Activated CD4-positive, alpha-beta memory T cell treated with anti-CD3 and anti-CD28 coated beads, Interleukin-2, amount 10 ng/mL, durations not matched to agents 7 days and 5 days (primary cell): ENCODE measurements around the gene RABEPK. TPM values are rescaled to one million over a fixed set of nuclear protein-coding genes. Genes with fewer than 3 reads are reported as not detected.
A peak's percentile ranks its signal among the peaks of the same experiment; 100 is the strongest.
"Not testable (repeated sequence)": the region's sequence is repeated elsewhere in the genome, so short reads cannot be mapped to it uniquely, and the experiment has no call there.

Experiments used
- CTCF ChIA-PET: fragments of 350-600 bp; sonication (Branson Sonifier 250); formaldehyde crosslinking; loops from one replicate; lab custom pipeline; 2021; ENCODE audit warnings: antibody characterized with exemption, inconsistent platforms; lab: Charles Lee
- POLR2A ChIA-PET: fragments of 350-600 bp; sonication (Branson Sonifier 250); formaldehyde crosslinking; loops from one replicate; lab custom pipeline; 2021; ENCODE audit warnings: antibody characterized with exemption; lab: Charles Lee
- DNase-seq: peaks from one replicate; pipeline ENCODE4 v3.0.0-alpha.2; 2020
- H3K27ac Mint-ChIP-seq: one replicate; pipeline ENCODE4 v1.8.0; 2021; ENCODE audit warnings: mild to moderate bottlenecking, mixed read lengths
- H3K27me3 Mint-ChIP-seq: one replicate; pipeline ENCODE4 v1.8.0; 2021; ENCODE audit warnings: mixed read lengths
- H3K36me3 Mint-ChIP-seq: one replicate; pipeline ENCODE4 v1.8.0; 2021; ENCODE audit warnings: low read depth, mixed read lengths
- H3K4me1 Mint-ChIP-seq: one replicate; pipeline ENCODE4 v1.8.0; 2021; ENCODE audit warnings: mixed read lengths
- H3K4me3 Mint-ChIP-seq: one replicate; pipeline ENCODE4 v1.8.0; 2021; ENCODE audit warnings: mild to moderate bottlenecking, mixed read lengths
- H3K9me3 Mint-ChIP-seq: one replicate; pipeline ENCODE4 v1.8.0; 2021; ENCODE audit warnings: mixed read lengths
- total RNA-seq, 2 experiments: library from RNA; stranded (reverse); gene quantifications; one replicate each; pipeline ENCODE4 v1.2.3, GENCODE V29; 2021

RABEPK gene, protein sequence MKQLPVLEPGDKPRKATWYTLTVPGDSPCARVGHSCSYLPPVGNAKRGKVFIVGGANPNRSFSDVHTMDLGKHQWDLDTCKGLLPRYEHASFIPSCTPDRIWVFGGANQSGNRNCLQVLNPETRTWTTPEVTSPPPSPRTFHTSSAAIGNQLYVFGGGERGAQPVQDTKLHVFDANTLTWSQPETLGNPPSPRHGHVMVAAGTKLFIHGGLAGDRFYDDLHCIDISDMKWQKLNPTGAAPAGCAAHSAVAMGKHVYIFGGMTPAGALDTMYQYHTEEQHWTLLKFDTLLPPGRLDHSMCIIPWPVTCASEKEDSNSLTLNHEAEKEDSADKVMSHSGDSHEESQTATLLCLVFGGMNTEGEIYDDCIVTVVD
- 10 to 100 TPM; 11.8 to 12.1 TPM for total RNA-seq

DNA sequence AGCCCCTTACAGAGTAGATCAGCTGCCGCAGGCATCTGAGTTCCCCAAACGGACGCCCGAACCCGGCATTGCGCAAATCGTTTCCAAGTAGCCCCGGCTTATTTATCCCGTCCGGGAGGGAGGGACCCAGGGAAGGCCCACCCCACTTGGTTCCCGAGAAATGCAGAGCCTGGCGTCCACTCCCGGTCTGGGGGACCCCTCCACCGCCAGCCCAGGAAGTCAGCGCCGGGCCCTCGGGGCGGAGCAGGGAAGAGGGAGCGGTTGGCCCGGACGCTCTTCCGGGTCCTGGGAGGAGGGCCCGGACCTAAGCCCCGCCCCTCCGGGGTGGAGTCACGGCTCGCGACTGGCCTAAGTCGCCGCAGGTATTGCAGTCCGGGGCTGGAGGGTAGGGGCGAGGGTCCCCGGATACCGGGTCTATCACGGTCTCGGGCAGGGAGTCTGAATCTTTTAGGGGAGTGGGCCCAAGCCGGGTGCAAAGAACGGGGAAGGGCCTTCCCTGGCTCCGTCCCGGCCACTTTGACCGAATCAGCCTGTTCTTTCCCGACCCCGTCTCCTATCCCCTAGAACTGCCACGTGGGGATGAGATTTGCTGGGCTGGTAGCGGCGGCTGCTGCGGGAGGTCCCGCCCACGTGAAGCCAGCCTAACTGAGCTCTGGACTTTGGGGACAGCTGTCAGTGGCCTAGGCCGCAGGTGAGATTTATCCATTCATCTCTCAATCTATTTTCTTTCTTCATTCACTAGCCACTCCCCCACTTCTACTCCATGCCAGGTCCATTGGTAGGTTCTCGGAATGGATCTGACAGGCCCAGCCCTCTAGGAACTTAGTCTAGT is at the start of gene RABEPK:
Gene RABEPK, plus strand, starts transcription at position 327 of the 832 bp plus-strand sequence. CDS start 2,472 bp downstream, outside the sequence.
- peak within 1 kb of the TSS; percentile 83 for H3K27ac Mint-ChIP-seq
- H3K4me3 Mint-ChIP-seq: peak within 1 kb of the TSS; percentile 92
- H3K4me1 Mint-ChIP-seq: peaks cover 22% of the 10 kb centered on the region
- ChIA-PET CTCF (interaction anchor here (1.0 to 2.4 kb wide), 5 partner anchors 10 to 61 kb away, joined by 3 to 14 read pairs (median 5); partner anchors contain the start of gene GAPVD1), POLR2A (interaction anchor here (0.6 to 6.4 kb wide), 7 partner anchors 10 to 1604 kb away, joined by 3 to 74 read pairs (median 4); partner anchors contain the start of genes GAPVD1, HSPA5, PPP6C and ZBTB43)
- no peaks in the 10 kb centered on the region for H3K9me3 Mint-ChIP-seq
- peaks cover 1% of the 10 kb centered on the region for H3K27me3 Mint-ChIP-seq
- peaks cover 7% of the 10 kb centered on the region for H3K36me3 Mint-ChIP-seq
- peak; percentile 91 for DNase-seq

GRCh38 chr9:125151730-125152129 is 48.6 kb upstream of the RABEPK start:
- CTCF ChIA-PET: no interaction called here
- peaks cover 38% of the 10 kb centered on the region for H3K36me3 Mint-ChIP-seq
- H3K9me3 Mint-ChIP-seq: no peaks in the 10 kb centered on the region
- peaks cover 8% of the 10 kb centered on the region for H3K4me1 Mint-ChIP-seq
- H3K4me3 Mint-ChIP-seq: no peak overlapping the region
- H3K27me3 Mint-ChIP-seq: no peaks in the 10 kb centered on the region
- no peak for DNase-seq
- POLR2A ChIA-PET: interaction anchor here (0.6 to 0.8 kb wide), 2 partner anchors 251 to 291 kb away, joined by 3 read pairs; no protein-coding TSS in a partner anchor
- no peak overlapping the region for H3K27ac Mint-ChIP-seq

DNA sequence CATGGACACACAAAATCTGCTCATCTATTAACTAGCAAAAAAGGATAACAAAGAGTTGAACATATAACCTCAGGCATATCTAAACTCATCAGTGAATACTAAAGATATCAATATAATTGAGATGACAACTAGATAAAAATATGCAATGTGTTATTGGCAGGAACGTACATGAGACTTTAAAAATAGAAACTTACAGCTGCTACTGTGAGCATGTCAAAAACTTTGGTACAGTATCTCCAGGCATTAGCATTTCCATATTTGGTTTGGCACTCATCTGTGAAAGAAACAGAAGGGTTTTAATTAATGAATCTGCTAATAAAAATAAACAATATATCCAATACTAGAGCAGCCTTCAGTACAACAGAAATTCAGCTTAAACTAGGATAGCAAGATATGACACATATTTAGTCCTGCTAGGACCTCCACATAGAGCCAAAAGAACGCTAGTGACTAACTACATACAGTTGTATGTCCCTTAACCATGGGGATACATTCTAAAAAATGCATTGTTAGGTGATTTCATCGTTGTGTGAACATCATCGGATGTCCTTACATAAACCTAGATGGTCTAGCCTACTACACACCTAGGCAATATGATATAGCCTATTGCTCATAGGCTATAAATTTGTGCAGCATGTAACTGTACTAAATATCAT is 46.5 kb upstream of the RABEPK start:
- Mint-ChIP-seq H3K27me3 (no peaks in the 10 kb centered on the region), H3K9me3 (no peaks in the 10 kb centered on the region), H3K4me1 (peaks cover 6% of the 10 kb centered on the region), H3K4me3 (no peak overlapping the region), H3K27ac (no peak overlapping the region), H3K36me3 (peaks cover 41% of the 10 kb centered on the region)
- POLR2A ChIA-PET: interaction anchor here (2.0 kb wide), 1 partner anchor 87 kb away, joined by 7 read pairs; the partner anchor contains the start of gene HSPA5
- CTCF ChIA-PET: interaction anchor here (1.2 kb wide), 1 partner anchor 215 kb away, joined by 5 read pairs; no protein-coding TSS in a partner anchor
- DNase-seq: no peak

GRCh38 chr9:125156551-125156950 is 43.8 kb upstream of the RABEPK start:
- Mint-ChIP-seq H3K4me3 (no peak overlapping the region), H3K9me3 (no peaks in the 10 kb centered on the region), H3K27me3 (no peaks in the 10 kb centered on the region), H3K27ac (no peak overlapping the region), H3K36me3 (peaks cover 32% of the 10 kb centered on the region), H3K4me1 (no peaks in the 10 kb centered on the region)
- ChIA-PET CTCF (no interaction called here), POLR2A (no interaction called here)
- no peak for DNase-seq

- CTCF ChIA-PET: no interaction called here
Measured at GRCh38 chr9:125160750-125161149, 39.6 kb upstream of the RABEPK start.

DNA sequence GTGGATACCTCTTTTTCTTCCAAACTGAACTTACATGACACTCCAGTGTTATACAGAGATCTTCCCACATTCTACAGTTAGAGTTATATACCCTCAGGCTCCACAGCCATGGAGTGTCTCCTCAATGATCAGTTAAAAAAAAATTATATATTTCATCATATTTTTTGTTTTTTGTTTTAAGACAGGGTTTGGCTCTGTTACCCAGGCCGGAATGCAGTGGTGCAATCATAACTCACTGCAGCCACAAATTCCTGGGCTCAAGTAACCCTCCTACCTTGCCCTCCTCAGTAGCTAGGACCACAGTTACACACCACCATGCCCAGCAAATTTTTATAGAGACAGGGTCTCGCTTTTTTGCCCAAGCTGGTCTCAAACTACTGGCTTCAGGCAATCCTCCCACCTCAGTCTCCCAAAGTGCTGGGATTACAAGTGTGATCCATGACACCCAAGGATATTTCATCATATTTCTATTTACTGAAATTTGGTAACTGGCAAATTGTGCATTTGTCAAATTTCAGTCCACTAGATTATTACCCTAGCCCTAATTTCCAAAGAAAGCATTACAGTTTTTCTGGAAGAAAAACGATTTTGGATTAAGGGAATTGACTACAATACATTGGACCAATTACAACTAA is 38.9 kb upstream of the RABEPK start:
- Mint-ChIP-seq H3K4me3 (no peak overlapping the region), H3K27ac (no peak overlapping the region), H3K4me1 (no peaks in the 10 kb centered on the region), H3K27me3 (no peaks in the 10 kb centered on the region), H3K9me3 (no peaks in the 10 kb centered on the region), H3K36me3 (peaks cover 20% of the 10 kb centered on the region)
- no peak for DNase-seq
- ChIA-PET POLR2A (interaction anchor here (1.2 kb wide), 1 partner anchor 18 kb away, joined by 3 read pairs; the partner anchor contains the start of gene SCAI), CTCF (no interaction called here)

More at GRCh38 chr9:125160750-125161149, 39.6 kb upstream of the RABEPK start:
- DNase-seq: no peak
- Mint-ChIP-seq H3K27ac (no peak overlapping the region), H3K4me3 (no peak overlapping the region), H3K4me1 (no peaks in the 10 kb centered on the region), H3K36me3 (peaks cover 20% of the 10 kb centered on the region), H3K27me3 (no peaks in the 10 kb centered on the region), H3K9me3 (no peaks in the 10 kb centered on the region)
- POLR2A ChIA-PET: no interaction called here

DNA sequence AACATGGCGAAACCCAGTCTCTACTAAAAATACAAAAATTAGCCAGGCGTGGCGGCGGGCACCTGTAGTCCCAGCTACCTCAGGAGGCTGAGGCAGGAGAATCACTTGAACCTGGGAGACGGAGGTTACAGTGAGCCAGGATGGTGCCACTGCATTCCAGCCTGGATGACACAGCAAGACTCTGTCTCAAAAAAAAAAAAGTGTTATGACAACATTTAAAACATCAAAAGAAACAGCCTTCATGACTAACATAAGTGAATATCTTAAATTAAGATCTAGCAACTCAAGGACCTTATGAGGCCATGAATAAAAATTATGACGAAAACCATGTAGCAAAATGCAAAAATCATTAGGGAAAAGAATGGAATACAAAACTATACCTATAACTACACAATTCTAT is 37.5 kb upstream of the RABEPK start:
- DNase-seq, H3K9me3 Mint-ChIP-seq, H3K27ac Mint-ChIP-seq, CTCF ChIA-PET, H3K4me1 Mint-ChIP-seq, H3K4me3 Mint-ChIP-seq, POLR2A ChIA-PET, H3K27me3 Mint-ChIP-seq: not testable (repeated sequence)
- peaks cover 20% of the 10 kb centered on the region for H3K36me3 Mint-ChIP-seq

GRCh38 chr9:125166762-125167161 is 33.6 kb upstream of the RABEPK start:
- Mint-ChIP-seq H3K27me3 (no peaks in the 10 kb centered on the region), H3K9me3 (no peaks in the 10 kb centered on the region), H3K36me3 (peaks cover 35% of the 10 kb centered on the region), H3K4me3 (no peak overlapping the region), H3K4me1 (no peaks in the 10 kb centered on the region), H3K27ac (no peak overlapping the region)
- ChIA-PET POLR2A (no interaction called here), CTCF (no interaction called here)
- no peak for DNase-seq

DNA sequence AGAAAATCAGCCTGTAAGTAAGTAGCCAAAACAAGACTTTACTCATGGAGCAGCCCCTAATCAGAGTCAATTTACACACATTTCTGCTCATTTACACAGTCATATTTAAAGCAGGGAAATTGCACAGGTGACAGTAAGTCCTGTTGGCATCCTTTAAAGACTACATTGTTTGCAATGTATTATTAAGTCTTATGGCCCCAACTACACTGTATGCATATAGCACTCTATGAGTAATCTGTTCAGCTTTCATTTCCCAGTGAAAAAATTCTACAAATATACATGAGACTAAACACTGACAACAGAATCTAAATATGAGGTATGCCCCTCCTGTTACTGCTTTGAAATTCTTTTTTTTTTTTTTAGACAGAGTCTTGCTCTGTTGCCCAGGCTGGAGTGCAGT is 30.4 kb upstream of the RABEPK start:
- Mint-ChIP-seq H3K36me3 (peaks cover 40% of the 10 kb centered on the region), H3K4me3 (no peak overlapping the region), H3K9me3 (no peaks in the 10 kb centered on the region), H3K27ac (no peak overlapping the region), H3K4me1 (peaks cover 9% of the 10 kb centered on the region), H3K27me3 (no peaks in the 10 kb centered on the region)
- ChIA-PET CTCF (no interaction called here), POLR2A (interaction anchor here (0.7 kb wide), 1 partner anchor 241 kb away, joined by 3 read pairs; no protein-coding TSS in a partner anchor)
- DNase-seq: no peak

GRCh38 chr9:125172031-125172755 is 28.1 kb upstream of the RABEPK start:
- no peaks in the 10 kb centered on the region for H3K27me3 Mint-ChIP-seq
- DNase-seq: no peak
- no peak overlapping the region for H3K4me3 Mint-ChIP-seq
- ChIA-PET CTCF (no interaction called here), POLR2A (no interaction called here)
- H3K4me1 Mint-ChIP-seq: peaks cover 15% of the 10 kb centered on the region
- peak overlapping the region; percentile 45 for H3K27ac Mint-ChIP-seq
- H3K9me3 Mint-ChIP-seq: no peaks in the 10 kb centered on the region
- H3K36me3 Mint-ChIP-seq: peaks cover 34% of the 10 kb centered on the region

DNA sequence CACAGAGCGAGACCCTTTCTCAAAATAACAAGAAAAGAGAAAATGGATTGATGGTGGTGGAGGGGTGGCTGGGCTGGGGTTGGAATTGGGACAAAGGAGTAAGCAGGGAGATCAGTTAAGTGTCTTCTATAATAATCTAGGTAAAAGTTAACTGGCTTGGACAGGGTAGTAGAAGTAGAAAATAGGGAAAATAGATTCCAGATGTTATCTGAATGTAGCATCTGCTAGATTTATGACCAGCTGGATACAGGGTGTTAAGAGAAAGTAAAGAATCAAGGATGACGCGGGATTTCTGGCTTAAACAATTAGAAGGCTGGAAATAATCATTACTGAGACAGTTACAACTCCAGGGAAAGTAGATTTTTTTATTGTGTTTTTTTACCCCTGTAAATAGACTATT is 23.7 kb upstream of the RABEPK start:
- H3K27ac Mint-ChIP-seq: no peak overlapping the region
- POLR2A ChIA-PET: no interaction called here
- no peak for DNase-seq
- CTCF ChIA-PET: interaction anchor here (0.6 kb wide), 1 partner anchor 402 kb away, joined by 5 read pairs; no protein-coding TSS in a partner anchor
- peaks cover 21% of the 10 kb centered on the region for H3K36me3 Mint-ChIP-seq
- no peak overlapping the region for H3K4me3 Mint-ChIP-seq
- no peaks in the 10 kb centered on the region for H3K27me3 Mint-ChIP-seq
- peaks cover 34% of the 10 kb centered on the region for H3K4me1 Mint-ChIP-seq
- no peaks in the 10 kb centered on the region for H3K9me3 Mint-ChIP-seq

GRCh38 chr9:125177888-125178287 is 22.5 kb upstream of the RABEPK start:
- H3K9me3 Mint-ChIP-seq: no peaks in the 10 kb centered on the region
- no peaks in the 10 kb centered on the region for H3K27me3 Mint-ChIP-seq
- no peak for DNase-seq
- no peak overlapping the region for H3K4me3 Mint-ChIP-seq
- POLR2A ChIA-PET: no interaction called here
- CTCF ChIA-PET: no interaction called here
- no peak overlapping the region for H3K27ac Mint-ChIP-seq
- peaks cover 30% of the 10 kb centered on the region for H3K4me1 Mint-ChIP-seq
- H3K36me3 Mint-ChIP-seq: peaks cover 21% of the 10 kb centered on the region
